IPS-NIHi11 (cell line): ENCODE measurements around the gene OTOP2.
"Not testable (repeated sequence)": the region's sequence is repeated elsewhere in the genome, so short reads cannot be mapped to it uniquely, and the experiment has no call there.

ENCODE experiments used
- DNase-seq: peaks from one replicate; pipeline ENCODE4 v3.0.0; 2012; ENCODE audit warnings: mixed read lengths, low spot score

OTOP2 gene

DNA sequence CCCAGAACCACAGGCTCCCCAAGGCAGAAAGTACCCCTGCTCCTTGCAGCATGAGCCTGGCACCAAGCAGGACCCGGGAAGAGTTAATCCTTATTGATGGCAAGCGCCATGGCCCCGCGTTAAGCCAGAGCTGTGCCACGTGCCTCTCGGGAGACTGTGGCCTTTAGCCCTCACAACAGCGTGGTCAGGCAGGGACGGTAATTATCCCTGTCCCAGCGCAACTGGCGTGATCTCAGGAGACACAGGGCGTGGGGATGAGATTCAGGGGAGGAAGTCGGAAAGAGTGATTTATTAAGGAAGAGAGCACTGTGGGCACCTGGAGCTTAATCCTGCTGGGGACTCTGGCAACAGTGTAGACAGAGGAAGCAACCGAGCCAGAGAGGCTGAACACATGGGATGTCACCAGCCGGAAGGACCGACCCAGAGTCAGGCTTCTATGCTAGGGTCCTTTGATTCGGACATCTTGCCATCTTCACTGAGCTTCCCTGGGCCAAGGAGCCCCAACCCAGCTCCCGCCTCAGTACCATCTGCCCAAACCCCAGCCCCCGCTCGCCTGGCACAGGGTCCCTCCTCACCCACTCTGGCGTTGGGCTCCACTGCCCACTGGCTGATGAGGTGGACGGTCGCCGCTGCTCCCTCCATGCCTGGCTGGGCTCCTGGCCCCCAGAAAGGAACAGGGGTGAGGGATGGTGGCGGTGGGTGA is 28.5 kb downstream of the OTOP2 start:
- no peak for DNase-seq

DNA sequence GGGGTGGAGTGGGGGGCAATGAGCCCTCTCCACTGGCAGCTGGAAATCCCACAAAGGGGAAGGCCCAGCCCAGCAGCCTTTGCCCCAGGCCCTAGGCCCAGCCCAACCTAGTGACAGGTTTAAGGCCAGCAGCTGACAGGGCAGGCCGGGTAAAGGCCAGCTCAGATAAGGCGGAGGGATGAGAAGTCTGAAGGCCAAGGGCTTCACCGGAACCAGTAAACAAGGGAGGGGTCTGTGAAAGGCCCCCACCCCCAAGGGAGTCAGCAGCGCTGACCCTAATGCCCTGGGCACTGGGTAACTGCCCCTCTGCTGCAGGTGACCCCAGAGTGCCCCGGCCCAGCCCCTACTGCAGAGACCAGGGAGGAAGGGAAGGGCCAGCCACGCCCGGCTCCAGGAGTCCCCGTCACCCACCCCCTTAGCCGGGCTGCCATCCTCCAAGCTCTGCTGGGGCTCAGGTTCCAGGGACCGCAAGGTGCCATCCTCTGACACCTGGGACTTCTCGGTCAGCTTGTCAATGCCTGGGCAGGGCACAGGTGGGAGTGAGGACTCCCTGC is 29.1 kb downstream of the OTOP2 start:
- no peak for DNase-seq

DNA sequence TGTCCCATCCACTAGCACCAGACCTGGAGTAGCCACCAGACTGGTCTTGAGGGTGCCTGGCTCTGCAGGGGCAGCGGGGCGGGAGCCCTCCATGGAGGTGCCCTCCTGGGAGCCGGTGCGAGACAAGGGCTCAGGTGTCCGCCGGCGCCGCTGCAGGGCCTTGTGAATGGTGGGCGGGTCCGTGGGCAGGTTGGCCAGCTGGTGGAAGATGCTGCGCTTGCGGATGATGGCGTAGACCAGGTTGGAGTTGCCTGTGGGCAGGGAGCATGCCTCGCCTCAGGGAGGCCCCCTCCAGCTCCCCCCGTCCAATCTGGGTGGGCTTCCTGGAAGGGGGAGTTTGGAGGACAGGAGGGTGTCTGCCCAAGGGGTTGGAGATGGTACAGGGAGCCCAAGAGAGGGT is 30.0 kb downstream of the OTOP2 start:
- DNase-seq = no peak

DNA sequence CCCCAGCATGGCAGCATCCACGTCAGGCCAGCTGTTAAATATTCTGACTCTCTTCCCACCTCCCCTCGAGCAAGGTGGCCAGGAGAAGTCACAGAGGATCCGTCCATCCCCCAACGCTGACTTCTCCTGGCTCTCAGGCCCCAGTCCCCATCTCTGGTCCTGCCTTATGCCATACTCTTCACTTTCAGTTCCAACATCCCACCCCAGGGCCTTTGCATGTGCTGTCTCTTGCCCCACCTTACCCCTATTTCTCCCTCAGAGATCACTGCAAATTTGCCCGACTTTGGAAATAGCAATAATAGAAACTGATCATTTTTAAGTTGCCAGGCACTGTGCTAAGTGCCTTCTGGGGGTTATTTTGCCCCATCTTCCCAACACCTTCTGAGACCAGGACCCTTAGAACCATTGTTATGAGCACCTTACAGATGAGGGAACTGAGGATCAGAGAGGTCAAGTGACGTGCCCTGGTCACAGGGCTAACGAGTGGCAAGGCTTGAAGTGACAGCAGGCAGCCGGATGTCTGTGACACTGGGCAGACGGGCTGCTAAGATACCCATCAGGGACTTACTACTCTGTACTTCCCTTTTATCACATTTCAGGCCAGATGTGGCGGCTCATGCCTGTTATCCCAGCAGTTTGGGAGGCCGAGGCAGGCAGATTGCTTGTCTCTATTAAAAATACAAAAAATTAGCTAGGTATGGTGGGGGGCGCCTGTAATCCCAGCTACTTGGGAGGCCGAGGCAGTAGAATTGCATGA is 30.8 kb downstream of the OTOP2 start:
- no peak for DNase-seq

DNA sequence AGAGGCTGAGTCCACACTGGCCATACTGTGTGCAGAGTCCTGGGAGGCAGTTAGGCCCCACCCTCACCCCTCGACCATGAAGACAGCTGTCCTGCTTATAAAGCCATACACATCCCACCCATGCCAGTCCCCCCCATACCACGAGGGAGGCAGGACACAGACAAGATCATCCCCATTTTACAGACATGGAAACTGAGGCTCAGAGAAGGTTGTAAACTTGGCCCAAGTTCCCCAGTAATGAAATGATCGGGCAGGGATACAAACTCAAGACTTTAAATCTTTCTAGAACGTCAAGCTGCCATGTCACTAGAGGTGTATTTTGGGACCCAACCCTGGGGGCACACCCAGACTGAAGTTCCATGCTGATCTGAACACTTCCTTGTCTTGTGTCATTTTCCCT is 32.0 kb downstream of the OTOP2 start:
- no peak for DNase-seq

DNA sequence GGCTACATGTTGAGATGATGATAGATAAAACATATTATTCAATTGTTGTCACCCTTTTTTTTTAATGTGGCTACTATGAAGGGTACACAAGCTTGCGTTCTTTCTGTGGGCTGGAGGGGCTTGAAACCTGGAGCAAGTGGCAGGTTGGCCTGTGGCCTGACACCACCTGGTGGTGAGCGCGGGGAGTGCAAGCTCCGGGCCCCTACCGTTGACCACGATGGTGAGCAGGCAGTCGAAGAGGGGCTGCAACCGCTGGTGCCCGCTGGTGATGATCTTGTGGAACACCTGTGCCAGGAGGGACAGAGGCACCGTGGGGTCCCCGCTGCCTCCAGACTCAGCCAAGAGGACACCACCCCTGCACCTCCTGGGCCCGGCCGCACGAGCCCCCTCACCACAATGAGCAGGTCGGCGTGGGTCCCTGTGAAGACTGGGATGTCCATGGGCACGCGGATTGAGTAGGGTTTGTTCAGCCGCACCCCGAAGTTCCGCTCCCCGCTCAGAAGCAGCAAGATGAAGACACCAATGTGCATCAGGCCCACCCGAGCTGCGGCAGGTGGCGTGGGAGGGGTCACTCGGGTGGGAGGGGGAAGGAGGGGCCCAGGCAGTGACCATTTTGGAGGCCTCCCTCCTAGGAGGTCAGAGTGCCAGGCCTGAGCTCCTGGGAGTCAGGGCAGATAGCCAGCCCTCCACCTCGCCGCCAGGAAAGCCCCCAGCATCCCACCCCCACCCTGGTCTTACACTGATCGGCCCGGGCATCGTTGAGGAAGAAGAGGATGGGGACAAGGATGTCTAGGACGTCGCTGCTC is 34.1 kb downstream of the OTOP2 start:
- DNase-seq = peak; percentile 90

DNA sequence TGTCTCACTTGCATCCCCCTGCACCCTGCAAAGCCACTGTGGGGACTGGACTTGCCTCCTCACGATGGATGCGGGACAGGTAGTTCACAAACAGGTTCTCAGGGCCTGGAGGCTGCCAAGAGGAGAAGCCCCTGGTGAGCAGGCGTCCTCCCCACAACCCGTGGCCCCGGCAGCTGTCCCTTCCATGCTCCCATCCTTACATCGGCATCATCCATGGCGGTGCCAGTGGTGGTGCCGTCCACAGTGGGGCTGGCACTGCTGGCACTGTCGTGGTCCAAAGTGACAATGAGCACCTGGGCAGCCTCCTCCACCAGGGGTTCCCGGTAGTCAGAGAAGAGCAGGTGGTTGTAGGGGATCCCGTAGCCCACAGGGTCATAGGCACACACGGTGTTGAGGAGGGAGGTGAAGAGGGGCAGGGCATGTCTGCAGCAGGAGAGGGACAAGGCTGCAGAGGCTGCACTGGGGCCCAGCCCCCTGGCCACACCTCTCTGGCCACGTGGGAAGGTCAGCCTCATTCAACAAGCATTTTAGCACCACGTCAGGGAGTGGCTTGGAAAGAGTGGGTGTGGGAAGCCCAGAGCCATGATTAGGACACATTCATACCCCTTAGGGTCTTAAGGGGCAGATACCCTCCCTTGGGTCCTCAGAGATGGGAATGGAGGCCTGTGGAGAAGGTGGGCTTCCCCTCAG is 35.9 kb downstream of the OTOP2 start:
- no peak for DNase-seq

DNA sequence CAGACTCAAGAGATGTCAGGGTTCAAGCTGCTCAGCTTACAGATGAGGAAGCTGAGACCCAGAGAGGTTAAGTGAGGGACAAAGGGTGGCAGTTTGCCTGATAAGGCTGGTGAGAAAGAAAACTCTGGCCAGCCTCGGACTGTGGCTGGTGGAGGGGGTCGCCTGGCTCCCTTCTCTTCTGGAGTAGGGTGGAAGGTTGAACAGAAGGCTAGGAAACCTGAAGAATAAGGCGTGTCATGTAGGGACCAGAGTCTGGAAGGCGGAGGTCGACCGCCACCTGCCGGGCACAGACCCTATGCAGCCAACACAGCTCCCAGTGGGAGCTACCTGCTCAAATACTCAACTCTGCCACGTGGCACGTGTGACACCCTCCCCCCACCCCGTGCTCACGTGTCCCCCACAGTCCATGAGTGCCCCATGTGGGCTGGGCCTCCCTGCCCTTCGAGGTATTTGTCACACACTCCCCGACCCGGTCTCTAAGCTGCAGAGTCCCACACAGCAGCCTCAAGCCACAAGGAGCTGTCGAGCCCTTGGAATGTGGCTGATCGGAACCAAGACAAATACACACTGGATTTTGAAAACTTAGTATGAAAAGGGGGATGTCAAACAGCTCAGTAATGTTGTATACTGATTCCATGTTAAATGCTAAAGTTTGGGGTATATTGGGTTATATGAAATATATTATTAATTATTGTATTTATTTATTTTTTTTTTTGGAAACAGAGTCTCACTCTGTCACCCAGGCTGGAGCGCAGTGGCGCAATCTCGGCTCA is 36.7 kb downstream of the OTOP2 start:
- DNase-seq = peak; percentile 75

DNA sequence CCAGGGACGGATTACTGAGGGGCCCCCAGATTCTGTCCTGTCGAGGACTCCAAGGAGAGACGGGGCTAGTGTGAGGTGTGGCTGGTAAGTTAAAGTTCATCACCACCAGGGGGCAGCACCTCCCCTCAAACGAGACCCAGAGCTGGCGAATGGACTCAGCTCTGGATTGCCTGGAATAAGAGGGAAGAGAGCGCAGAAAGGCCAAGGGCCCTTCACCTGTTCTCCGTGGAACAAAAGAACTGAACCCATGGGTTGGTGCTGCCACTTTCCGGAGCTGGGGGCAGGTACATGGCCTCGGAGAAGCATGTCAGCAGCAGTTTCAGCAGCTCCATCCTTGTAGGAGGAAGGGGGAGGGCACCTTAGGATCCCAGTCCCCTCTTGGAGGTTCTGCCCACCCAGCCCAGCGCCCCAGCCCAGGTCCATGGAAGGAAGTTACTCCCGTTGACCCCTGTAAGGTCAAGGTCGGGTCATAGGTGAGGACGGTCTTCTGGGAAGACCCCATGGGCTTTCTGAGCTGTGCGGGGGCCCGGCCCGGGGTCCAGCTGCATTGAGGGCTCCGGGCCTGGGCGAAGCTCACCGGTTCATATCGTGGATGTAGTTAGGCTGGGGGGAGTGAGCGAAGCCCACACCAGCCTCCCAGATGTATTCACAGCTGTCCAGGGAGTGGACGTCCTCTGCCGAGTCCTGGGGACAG is 37.7 kb downstream of the OTOP2 start:
- DNase-seq = peak; percentile 91

DNA sequence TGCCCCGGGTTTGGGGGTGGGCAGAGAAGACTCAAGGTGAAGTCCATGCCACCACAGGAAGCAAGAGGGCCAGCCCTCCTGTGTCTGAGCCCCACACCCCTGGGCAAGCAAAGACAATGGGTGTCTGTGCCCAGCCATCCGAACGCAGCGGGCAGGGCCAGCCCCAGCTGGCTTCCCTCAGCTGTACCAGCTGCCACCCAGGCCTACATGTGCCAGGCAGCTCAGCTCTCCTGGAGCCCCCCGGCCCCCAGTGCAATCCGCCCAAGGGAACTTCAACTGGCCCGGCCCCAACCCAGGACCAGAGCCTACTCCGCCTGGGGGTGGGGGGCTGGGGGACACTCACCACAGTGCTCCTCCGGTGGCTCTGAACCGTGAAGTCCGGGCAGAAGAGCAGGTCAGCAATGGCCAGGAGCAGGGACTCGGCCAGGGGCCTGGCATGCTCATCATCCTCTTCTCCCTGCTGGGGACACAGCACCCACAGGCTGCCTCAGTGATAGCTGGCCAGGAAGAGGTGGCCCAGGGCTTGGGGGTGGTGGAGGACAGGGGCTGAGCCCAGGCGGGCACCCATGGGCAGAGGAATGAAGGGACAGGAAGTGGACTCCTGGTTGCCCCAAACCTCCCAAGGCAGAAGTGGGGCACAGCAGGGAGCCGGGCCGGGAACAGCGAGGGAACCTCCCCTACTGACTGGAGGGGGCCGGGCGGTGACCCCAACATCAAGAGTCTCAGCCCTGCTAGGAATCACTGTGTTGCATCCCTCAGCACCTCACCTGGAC is 38.7 kb downstream of the OTOP2 start:
- no peak for DNase-seq

DNA sequence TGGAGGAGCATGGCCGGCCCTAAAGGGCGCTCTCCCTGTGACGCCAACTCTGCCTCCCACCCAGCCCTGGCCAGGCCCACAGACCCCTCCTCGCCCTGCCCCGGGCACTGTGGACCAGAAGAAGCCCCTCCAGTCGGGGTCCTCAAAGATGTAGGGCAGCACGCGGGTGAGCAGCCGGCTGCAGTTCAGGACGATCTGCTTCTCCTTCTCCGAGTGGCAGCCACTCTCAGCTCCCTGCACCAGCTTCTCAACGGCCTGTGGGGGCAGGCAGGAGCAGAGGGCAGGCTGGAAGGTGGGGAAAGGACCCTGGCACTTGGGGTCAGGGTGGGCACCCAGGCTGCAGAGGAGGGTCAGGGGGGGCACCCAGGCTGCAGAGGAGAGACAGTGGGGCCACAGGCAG is 39.6 kb downstream of the OTOP2 start:
- no peak for DNase-seq

DNA sequence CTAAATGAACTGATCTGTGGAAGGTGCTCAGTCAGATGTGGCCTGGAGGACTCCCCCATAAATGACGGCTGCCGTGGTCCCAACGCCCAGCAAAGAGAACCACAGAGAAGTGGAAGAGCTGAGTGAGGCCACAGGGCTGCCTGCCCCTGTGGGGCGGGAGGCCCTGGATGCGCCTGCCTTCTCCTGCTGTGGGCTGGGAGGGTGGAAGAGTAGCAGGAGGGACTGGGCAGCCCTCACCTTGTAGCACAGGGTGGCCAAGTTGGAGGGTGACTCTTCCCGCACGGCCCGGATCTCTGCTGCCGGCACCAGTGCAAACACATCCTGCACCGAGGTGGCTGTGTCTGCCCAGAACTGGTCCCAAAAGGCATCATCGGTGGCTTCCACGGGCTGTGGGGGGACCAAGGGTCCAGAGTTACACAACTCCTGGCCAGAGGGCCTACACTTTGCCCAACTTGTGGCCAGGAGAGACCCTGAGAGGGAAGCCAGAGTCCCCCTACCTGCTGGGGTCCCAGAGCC is 40.2 kb downstream of the OTOP2 start:
- no peak for DNase-seq

DNA sequence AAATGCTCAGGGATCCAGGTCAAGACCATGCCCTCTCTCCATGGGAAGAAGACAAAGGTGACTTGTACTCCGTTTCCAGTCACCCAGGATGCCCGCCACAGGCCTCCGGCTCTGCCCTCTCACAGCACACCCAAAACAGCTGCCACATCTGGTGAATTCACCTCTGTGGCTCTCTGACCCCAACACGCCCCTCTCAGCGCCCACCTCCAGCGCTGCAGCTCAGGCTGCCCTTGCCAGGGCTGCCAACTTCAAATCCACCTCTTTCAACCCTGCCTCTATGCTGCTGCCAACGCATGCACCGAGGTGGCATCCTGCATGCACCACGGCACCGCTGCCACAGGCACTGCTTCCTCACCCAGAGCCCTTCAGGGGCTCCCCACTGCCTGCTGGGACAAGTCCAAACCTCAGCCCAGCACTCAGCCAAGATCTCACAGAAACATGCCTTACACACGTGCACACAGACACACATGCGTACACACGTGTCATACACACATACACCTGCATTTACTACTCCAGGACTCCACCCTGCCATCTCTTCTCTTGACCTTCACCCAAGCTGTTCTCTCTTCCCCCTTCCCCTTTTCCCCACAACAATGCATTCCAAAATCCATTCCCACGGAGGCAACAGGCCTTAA is 41.0 kb downstream of the OTOP2 start:
- DNase-seq = no peak

DNA sequence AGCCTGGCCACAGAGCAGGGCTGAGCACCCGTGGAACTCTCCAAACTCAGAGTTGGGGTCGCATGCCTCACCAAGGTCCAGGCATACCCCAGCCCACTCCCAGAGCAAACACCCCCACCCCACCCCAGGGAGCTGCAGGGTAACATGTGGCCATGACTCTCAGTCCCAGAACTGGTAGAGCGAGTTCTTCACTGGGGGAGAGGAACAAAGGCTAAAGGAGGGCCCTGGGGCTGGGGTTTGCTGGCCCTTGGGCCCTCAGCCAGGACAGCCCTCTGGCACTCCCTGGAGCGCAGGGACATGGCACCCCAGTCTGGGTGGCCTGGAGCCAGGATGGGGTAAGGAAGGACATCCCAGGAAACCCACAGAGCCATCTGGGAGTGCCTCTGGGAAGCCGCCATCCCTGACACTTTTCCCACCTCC is 44.3 kb downstream of the OTOP2 start:
- DNase-seq = no peak

DNA sequence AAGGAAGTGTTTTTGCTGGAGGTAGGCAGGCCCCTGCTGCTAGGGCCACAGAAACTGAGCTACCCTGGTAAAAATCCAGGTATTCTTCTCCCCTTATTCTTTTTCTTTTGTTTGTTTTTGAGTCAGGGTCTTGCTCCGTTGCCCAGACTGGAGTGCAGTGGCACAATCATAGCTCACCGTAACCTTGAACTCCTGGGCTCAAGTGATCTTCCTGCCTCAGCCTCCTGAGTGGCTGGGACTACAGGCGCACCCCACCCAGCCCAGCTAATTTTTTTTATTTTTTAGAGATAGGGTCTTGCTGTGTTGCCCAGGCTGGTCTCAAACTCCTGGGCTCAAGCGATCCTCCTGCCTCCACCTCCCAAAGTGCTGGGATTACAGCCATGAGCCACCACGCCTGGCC is 45.4 kb downstream of the OTOP2 start:
- not testable (repeated sequence) for DNase-seq

DNA sequence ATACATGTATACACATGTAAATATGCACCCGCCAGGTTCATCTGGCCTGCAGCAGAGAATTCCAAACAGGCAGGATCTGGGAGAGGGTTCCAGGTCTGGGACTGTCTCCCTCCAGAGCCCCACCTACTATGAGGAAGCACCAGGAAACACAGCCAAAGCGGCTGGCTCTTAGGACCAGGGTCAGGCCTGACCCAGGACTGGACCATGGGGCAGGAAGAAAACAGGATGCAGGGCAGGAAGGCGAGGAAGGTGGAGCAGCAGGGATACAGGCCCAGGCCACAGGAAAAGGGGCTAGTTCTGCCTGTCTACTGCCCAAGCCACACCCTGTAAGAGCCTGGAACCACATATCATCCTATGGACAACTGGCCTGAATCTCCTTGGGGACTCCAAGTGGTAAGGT is 46.3 kb downstream of the OTOP2 start:
- no peak for DNase-seq

DNA sequence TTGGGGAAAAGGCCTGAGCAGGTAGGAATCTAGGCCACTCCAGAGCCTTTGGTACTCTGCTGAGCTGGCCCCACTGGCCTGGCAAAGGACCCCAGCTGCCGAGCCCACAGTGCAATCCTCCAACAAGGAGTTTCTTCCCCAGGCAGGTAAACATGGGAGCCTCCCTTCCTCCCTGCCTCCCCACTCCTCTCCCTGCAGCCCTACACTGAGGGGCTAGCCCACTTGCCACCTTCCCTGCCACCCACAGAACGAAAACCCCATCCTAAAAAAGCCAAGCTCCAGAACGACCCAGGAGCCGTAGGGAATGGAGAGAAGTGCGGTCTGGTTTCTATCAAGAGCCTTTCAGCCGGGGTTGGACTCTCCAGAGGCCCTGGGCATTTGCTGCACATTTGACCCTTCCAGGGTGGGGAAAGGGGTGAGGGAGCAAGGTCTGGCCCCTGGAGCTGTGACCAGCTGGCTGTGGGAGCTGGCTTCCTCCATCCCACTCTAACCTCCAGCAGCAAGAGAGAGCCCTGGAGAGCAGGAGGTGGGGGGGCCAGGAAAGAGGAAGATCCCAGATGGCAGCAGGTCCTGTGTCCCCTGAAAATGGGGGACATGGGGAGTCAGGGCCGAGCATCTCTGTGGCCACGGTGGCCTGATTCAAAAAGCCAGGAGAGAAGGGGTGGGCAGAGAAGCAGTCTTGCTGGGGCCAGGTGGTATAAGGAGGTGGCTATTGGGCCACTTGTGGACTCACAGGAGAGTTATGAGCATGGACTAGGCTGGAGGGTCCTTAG is 47.2 kb downstream of the OTOP2 start:
- DNase-seq = no peak

DNA sequence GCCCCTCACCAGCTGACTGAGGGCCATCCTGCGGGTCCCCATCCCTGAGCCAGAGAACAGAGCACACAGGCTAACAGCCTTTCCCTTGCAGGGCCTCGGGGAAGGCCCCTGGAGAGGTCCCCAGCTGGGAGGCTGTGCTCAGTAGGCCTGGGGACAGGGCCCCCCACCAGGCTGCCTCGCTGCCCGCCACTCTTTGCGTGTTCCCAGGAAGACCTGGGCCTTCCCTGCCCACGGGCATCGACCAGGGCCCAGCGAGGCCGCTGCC is 47.7 kb downstream of the OTOP2 start:
- no peak for DNase-seq
